GM13976 (cell line): ENCODE measurements around the gene PIM3.

ENCODE experiments used
- DNase-seq: peaks from one replicate; pipeline ENCODE4 v3.0.0; 2012; ENCODE audit warnings: low spot score
- in situ Hi-C: fragments of 300-500 bp; cut with MboI; formaldehyde crosslinking; loops from one replicate; pipeline ENCODE4 v1.12.0; 2022; ENCODE audit warnings: low sequenced_read_pairs, mixed read lengths, inconsistent platforms; ENCODE audit not compliant: unreplicated experiment
- TF ChIP-seq, protein P1 (sequence below): IDR thresholded peaks from 2 replicates; pipeline ENCODE4 v1.5.1; 2012; ENCODE audit warnings: borderline replicate concordance, mild to moderate bottlenecking; ENCODE audit not compliant: insufficient read depth; ENCODE audit errors: extremely low read depth, missing control alignments, control extremely low read depth

The PIM3 gene

GRCh38 chr22:49972163-49973017, 11.8 kb downstream of the PIM3 start:
- in situ Hi-C loops: no loop called here
- no peak for DNase-seq
- TF ChIP-seq, protein P1, sequence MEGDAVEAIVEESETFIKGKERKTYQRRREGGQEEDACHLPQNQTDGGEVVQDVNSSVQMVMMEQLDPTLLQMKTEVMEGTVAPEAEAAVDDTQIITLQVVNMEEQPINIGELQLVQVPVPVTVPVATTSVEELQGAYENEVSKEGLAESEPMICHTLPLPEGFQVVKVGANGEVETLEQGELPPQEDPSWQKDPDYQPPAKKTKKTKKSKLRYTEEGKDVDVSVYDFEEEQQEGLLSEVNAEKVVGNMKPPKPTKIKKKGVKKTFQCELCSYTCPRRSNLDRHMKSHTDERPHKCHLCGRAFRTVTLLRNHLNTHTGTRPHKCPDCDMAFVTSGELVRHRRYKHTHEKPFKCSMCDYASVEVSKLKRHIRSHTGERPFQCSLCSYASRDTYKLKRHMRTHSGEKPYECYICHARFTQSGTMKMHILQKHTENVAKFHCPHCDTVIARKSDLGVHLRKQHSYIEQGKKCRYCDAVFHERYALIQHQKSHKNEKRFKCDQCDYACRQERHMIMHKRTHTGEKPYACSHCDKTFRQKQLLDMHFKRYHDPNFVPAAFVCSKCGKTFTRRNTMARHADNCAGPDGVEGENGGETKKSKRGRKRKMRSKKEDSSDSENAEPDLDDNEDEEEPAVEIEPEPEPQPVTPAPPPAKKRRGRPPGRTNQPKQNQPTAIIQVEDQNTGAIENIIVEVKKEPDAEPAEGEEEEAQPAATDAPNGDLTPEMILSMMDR: no peak

DNA sequence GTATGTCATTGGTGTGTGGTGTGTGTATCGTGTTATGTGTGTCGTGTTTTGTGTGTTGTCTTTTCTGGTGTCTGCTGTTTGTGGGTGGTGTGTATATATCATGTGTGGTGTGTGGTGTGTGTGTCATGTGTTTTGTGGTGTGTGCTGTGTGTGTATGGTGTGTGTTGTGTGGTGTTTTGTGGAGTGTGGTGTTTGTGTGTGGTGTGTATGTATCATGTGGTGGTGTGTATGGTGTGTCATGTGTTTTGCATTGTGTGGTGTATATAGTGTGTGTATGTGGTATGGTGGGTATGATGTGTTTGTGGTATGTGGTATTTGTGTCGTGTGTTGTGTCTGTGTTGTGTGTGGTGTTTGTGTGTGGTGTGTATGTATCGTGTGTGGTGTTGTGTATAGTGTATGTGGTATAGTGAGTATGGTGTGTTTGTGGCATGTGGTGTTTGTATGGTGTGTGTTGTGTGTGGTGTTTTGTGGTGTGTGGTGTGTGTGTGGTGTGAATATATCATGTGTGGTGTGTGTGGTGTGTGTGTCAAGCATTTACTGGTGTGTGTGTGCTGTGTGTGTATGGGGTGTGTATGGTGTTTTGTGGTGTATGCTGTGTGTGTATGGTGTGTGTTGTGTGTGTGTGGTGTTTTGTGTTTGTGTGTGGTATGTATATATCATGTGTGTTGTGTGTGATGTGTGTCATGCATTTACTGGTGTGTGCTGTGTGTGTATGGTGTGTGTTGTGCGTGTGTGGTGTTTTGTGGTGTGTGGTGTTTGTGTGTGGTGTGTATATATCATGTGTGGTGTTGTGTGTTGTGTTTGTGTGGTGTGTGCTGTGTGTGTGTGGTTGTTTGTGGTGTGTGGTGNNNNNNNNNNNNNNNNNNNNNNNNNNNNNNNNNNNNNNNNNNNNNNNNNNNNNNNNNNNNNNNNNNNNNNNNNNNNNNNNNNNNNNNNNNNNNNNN, 12.7 kb downstream of the PIM3 start:
- in situ Hi-C loops: no loop called here
- TF ChIP-seq, protein P1: no peak
- no peak for DNase-seq

GRCh38 chr22:49975543-49976389, 15.2 kb downstream of the PIM3 start:
- TF ChIP-seq, protein P1: no peak
- peak; percentile 81 for DNase-seq
- in situ Hi-C loops: no loop called here

DNA sequence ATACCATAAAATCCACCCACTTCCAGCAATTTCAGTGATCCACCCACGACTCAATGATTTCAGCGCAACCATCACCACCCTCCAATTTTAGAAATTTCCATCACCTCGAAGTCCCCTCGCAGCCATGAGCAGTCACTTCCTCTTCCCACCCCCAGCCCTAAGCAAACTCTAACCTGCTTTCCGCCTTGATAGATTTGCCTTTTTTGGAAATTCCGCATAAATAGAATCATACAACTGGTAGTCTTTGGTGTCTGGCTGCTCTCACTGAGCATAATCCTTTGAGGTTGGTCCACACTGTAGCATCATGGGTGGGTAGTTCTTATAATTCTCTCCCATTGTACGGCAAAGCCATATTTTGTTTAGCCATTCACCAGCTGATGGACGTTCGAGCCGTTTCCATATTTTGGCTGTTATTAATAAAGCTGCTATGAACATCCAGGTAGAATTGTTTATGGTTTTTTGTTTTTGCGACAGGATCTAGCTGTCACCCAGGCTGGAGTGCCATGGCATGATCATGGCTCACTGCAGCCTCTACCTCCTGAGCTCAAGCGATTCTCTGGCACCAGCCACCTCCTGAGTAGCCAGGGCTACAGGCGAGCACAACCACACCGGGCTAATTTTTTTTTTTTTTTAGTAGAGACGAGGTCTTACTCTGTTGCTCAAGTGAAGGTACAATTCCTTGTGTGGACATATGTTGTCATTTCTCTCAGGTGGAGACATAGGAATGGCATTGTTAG, 16.0 kb downstream of the PIM3 start:
- TF ChIP-seq, protein P1: no peak
- in situ Hi-C loops: no loop called here
- peak; percentile 81 for DNase-seq

GRCh38 chr22:49977578-49977977, 17.0 kb downstream of the PIM3 start:
- TF ChIP-seq, protein P1: no peak
- no peak for DNase-seq
- in situ Hi-C loops: no loop called here
